Breast epithelium (tissue), 4 donors: ENCODE data around the gene MCRIP1. TPM values are rescaled to one million over a fixed set of nuclear protein-coding genes. Genes with fewer than 3 reads are reported as not detected.

Experiments
- DNase-seq, 2 donors: peaks; one replicate each; pipeline ENCODE4 v3.0.0-alpha.2; 2019; ENCODE audit warnings: low spot score in 2 of 2
- H3K27ac ChIP-seq, 2 donors: fragments of 200-600 bp; sonication (generic) in 1 of 2; one replicate each; pipeline ENCODE4 v1.5.1; 2016 to 2019; ENCODE audit warnings: mild to moderate bottlenecking in 1 of 2
- H3K27me3 ChIP-seq, 2 donors: fragments of 200-600 bp; sonication (generic) in 1 of 2; one replicate each; pipeline versions ENCODE4 v1.5.1 to v1.6.0; 2017 to 2019; ENCODE audit warnings: control low read depth in 1 of 2, mild to moderate bottlenecking in 1 of 2
- H3K36me3 ChIP-seq: fragments of 200-600 bp; one replicate; pipeline ENCODE4 v1.5.1; 2019
- H3K4me1 ChIP-seq, 2 donors: fragments of 200-600 bp; sonication (generic); one replicate each; pipeline ENCODE4 v1.5.1; 2016 to 2019; ENCODE audit warnings: control low read depth in 1 of 2
- H3K4me3 ChIP-seq, 3 donors: fragments of 200-600 bp; sonication (generic); 1 replicate in 2 of 3; 2 replicates in 1 of 3; pipeline ENCODE4 v1.5.1; 2016 to 2019; ENCODE audit warnings: mild to moderate bottlenecking in 3 of 3, moderate library complexity in 2 of 3
- H3K9me3 ChIP-seq, 2 donors: fragments of 200-600 bp; sonication (generic) in 1 of 2; one replicate each; pipeline ENCODE4 v1.5.1; 2016 to 2019; ENCODE audit warnings: control low read depth in 1 of 2
- POLR2A ChIP-seq: fragments of 450-650 bp; IDR thresholded peaks from one replicate; pipeline ENCODE4 v1.6.1; 2016; ENCODE audit warnings: antibody characterized with exemption, mild to moderate bottlenecking, moderate library complexity
- POLR2AphosphoS5 ChIP-seq, 3 donors: sonication (generic); formaldehyde crosslinking; IDR thresholded peaks; one replicate each; pipeline ENCODE4 v1.6.1; 2017; ENCODE audit warnings: antibody characterized with exemption in 3 of 3
- intact Hi-C: fragments of 100-400 bp; cut with DNase I; formaldehyde crosslinking; loops from one replicate; pipeline ENCODE4 v1.15.1; 2023; ENCODE audit warnings: low total_unique reads
- total RNA-seq, 3 donors: library from RNA; depleted of rRNA; stranded (reverse); fragments of >200 nt; gene quantifications; one replicate each; pipeline ENCODE4 v1.1.0, GENCODE V29; 2016
- TF ChIP-seq, protein P1 (sequence below), 3 donors: fragments of 450-650 bp; IDR thresholded peaks; one replicate each; pipeline ENCODE4 v1.5.1; 2016 to 2017; ENCODE audit warnings: antibody characterized with exemption in 3 of 3, mild to moderate bottlenecking in 3 of 3, moderate library complexity in 3 of 3

MCRIP1 gene
- total RNA-seq, 3 donors from 2014 or later, result 51.2 to 81.0 (median 67.5) TPM

DNA sequence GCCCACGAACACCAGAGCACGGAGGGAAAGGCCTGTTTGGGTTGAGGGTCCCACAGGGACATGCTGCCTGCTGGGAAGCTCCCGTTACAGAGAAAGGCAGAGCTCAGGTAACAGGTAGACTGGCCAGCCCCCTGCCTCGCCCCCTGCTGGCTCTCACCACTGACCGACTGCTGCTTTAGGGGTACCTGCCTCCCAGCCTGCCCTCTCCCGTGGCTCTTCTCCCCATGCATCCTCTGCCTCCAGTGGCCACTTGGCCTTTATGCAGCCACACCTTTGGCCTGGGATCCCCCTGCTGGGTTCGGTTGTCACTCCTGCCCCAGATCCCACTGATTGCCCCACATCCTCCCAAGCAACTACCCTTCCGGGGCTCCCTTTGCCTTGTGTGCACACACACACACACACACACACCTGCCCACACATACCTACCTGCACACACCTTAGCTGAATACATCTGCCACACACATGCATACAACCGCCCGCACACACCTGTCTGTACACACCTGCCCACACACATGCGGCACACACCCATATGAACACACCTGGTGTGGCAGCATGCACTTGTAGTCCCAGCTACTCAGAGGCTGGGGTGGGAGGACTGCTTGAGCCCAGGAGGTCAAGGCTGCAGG lies 7.1 kb downstream of the MCRIP1 start:
- intact Hi-C loops, result no loop called here
- H3K9me3 ChIP-seq, result no peaks in the 10 kb centered on the region
- peaks cover 7 to 11% of the 10 kb centered on the region in 2 donors for H3K4me1 ChIP-seq
- no peak overlapping the region for H3K27ac ChIP-seq
- TF ChIP-seq POLR2AphosphoS5 (IDR thresholded peaks at IDR 0.05), result no peak
- no peaks in the 10 kb centered on the region for H3K27me3 ChIP-seq
- no peak overlapping the region for H3K4me3 ChIP-seq
- DNase-seq, result no peak
- no peaks in the 10 kb centered on the region for H3K36me3 ChIP-seq

DNA sequence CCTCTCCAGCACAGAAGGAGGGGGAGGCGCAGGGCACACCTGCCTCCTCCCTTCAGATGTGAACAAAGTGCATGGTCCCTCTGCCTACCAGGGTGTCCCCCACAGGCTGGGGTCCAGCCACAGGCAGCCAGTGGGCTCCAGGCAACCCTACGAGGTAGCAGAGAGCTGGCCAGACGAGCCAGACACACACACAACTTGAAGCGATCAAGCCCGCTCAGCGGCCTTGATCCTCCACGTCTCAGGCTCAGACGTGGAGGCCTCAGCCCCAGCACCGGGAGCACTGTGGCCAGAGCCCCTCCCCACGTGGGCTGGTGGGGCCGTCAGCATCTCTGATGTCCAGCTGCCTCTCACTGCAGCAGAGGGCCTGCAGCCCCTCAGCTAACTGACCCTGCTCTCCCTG lies 8.5 kb downstream of the MCRIP1 start:
- no peak for DNase-seq
- Histone ChIP-seq H3K27ac (no peak overlapping the region), H3K4me1 (peaks cover 7 to 11% of the 10 kb centered on the region in 2 donors), H3K4me3 (no peak overlapping the region), H3K36me3 (no peaks in the 10 kb centered on the region), H3K9me3 (no peaks in the 10 kb centered on the region), H3K27me3 (no peaks in the 10 kb centered on the region)
- intact Hi-C loops, result no loop called here
- TF ChIP-seq POLR2A (no peak), POLR2AphosphoS5 (IDR thresholded peaks at IDR 0.05) (no peak)
- TF ChIP-seq, protein P1, sequence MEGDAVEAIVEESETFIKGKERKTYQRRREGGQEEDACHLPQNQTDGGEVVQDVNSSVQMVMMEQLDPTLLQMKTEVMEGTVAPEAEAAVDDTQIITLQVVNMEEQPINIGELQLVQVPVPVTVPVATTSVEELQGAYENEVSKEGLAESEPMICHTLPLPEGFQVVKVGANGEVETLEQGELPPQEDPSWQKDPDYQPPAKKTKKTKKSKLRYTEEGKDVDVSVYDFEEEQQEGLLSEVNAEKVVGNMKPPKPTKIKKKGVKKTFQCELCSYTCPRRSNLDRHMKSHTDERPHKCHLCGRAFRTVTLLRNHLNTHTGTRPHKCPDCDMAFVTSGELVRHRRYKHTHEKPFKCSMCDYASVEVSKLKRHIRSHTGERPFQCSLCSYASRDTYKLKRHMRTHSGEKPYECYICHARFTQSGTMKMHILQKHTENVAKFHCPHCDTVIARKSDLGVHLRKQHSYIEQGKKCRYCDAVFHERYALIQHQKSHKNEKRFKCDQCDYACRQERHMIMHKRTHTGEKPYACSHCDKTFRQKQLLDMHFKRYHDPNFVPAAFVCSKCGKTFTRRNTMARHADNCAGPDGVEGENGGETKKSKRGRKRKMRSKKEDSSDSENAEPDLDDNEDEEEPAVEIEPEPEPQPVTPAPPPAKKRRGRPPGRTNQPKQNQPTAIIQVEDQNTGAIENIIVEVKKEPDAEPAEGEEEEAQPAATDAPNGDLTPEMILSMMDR (IDR thresholded peaks at IDR 0.05), result no peak

DNA sequence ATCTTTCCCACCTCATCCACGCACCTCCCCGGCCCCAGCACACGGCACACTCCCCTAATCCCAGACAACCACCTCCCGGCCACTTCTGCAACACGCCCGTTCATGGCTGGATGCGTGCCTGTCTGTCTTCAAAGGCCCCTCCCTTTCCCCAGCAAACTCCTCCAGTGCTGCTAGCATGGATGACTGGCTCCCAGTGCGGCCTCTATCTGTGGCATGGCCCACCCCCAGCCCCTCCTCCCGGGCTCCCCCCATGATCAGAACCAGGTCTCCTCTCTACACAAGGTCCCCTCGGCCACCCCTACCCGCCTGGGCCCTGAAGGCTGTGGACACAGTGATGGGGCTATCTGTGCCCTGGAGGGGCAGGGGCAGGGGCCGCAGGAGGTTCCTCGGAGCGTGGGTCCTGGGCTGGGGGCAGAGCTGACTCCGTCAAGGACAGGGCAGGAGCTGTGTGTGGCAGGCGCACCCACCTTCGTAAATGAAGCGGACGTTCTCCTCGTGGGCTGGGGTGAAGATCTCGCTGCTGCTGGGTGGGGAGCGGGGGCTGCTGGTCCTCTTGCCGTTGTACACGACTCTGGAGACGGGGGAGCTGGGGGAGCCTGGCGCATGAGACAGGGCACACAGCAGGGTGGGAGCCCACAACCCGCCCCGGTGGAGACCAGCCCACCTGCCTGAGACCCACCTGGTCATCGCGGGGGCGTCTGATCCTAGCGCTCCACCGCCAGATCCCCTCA lies 9.1 kb downstream of the MCRIP1 start:
- Histone ChIP-seq H3K36me3 (no peaks in the 10 kb centered on the region), H3K4me1 (peaks cover 7 to 11% of the 10 kb centered on the region in 2 donors), H3K27ac (no peak overlapping the region), H3K9me3 (no peaks in the 10 kb centered on the region), H3K4me3 (no peak overlapping the region), H3K27me3 (no peaks in the 10 kb centered on the region)
- DNase-seq, result no peak
- TF ChIP-seq, protein P1 (IDR thresholded peaks at IDR 0.05), result no peak
- no peak for TF ChIP-seq POLR2A
- no peak for TF ChIP-seq POLR2AphosphoS5 (IDR thresholded peaks at IDR 0.05)
- intact Hi-C loops, result no loop called here

DNA sequence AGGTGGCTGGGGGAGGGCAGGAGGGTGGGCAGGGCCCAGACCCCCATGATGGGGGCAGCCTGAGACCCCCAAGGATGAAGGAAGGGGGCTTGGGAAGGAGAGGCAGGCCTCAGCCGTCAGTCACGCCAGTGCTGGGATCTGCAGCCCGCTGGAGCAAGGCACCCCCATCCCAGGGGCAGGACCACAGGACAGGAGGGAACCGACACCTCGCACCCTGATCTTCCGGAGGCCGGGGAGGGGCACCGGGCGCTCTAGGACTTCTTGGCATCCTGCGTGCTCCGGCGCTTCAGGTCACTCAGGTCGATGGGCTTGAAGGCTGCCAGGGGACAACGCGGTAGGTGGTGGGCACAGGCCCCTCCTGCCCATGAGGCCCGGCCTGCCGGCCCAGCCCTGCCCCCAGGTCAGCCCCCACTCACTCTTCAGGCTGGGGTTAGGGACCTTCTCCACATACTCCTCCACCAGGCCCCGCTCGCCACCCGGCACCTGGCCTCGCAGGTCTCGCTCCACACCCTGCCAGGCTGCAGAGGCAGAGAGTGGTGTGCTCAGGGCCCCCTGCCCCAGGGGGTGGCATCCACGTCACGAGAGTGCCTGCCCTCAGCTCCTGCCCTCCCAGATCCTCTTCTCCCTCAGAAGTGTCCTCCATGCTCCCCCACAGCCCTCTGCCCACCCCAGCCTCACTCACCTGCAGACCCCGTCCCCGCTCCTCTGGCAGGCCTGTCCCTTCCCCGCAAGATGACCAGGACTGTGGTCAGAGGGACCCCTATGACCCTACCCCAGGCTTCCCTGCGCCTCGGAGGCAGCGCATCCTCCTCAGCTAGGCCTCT lies 9.9 kb downstream of the MCRIP1 start:
- no peaks in the 10 kb centered on the region for H3K9me3 ChIP-seq
- peak overlapping the region; percentile 83 to 92 for H3K27ac ChIP-seq

DNA sequence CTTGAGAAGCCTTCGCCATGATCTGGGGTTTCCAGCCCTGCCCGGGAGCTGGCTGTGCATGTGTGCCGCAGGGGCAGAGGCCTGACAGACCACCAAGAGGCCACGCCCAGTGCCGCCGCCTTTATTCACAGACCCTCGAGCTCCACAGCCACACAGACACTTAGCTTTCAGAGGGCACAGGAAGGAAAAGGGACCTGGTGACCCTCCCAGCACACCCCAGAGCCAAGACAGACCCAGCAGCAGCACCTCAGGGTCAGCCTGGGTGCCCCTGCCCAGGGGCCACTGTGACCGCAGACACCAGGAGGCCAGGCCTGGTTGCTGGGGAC lies 10.8 kb downstream of the MCRIP1 start:
- no peak for DNase-seq
- peak overlapping the region; percentile 83 to 92 for H3K27ac ChIP-seq
- no peak overlapping the region for H3K4me3 ChIP-seq
- no peaks in the 10 kb centered on the region for H3K36me3 ChIP-seq
- TF ChIP-seq, protein P1 (IDR thresholded peaks at IDR 0.05), result no peak
- no peak for TF ChIP-seq POLR2A
- no peak for TF ChIP-seq POLR2AphosphoS5 (IDR thresholded peaks at IDR 0.05)
- intact Hi-C loops, result no loop called here
- H3K27me3 ChIP-seq, result no peaks in the 10 kb centered on the region
- no peaks in the 10 kb centered on the region for H3K9me3 ChIP-seq
- H3K4me1 ChIP-seq, result peaks cover 7 to 11% of the 10 kb centered on the region in 2 donors

More for the DNA sequence above, 9.9 kb downstream of the MCRIP1 start:
- TF ChIP-seq POLR2A, result no peak
- TF ChIP-seq, protein P1 (IDR thresholded peaks at IDR 0.05), result no peak
- TF ChIP-seq POLR2AphosphoS5 (IDR thresholded peaks at IDR 0.05), result no peak
- H3K27me3 ChIP-seq, result no peaks in the 10 kb centered on the region
- H3K4me1 ChIP-seq, result peaks cover 7 to 11% of the 10 kb centered on the region in 2 donors
- intact Hi-C loops, result no loop called here
- no peak for DNase-seq
- no peak overlapping the region for H3K4me3 ChIP-seq
- H3K36me3 ChIP-seq, result no peaks in the 10 kb centered on the region
